Cardiac fibroblast (primary cell): Measurements from ENCODE around the gene CARD6.
"Not testable (repeated sequence)": the region's sequence is repeated elsewhere in the genome, so short reads cannot be mapped to it uniquely, and the experiment has no call there.

ENCODE experiments used
- DNase-seq, 2 donors: peaks; one replicate each; pipeline versions ENCODE4 v3.0.0 to v3.0.0-alpha.2; 2010; ENCODE audit warnings: low read depth in 2 of 2
- H3K4me3 ChIP-seq, 2 donors: replicated peaks in 1 of 2; 1 replicate in 1 of 2; 2 replicates in 1 of 2; pipeline ENCODE4 v1.5.1; 2011; ENCODE audit warnings: low read depth in 2 of 2, low read length in 2 of 2, mild to moderate bottlenecking in 2 of 2, moderate library complexity in 1 of 2
- TF ChIP-seq, protein P1 (sequence below): IDR thresholded peaks from one replicate; pipeline ENCODE4 v1.5.1; 2011; ENCODE audit warnings: low read depth, mild to moderate bottlenecking, low read length, inconsistent platforms

CARD6 gene

DNA sequence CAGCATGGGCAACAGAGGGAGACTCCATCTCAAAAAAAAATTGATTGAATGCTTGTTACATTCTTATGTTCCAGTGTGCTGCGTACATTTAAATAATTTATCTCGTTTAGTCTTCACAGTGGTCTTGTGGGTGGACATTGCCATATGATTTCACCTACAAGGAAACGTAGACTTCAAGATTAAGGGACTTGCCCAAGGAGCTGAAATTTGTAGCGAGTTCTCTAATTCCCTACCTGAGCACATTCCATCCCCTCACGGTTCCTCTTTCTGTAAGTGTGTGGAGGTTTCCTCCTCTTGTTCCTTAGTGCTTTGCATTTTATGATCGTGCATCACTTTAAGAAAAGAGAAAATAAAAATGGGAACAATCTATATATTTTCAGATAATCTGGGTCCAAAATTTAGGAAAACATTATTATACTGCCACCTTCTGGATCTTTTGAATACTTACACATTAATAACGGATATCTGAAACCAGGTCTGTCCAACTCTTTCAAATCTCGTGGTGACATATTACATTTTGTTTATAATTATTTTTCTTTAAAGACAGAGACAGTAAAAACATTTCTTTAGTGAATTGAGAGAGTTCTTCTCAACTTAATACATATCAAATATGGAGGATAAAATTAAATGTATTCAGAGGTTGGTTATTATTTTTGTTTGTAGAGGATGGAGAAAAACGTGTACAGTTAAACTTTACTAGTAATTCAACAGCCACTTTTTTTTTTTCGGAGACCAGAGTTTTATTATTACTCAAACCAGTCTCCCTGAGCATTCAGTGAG lies 38.2 kb downstream of the CARD6 start:
- no peak overlapping the region for H3K4me3 ChIP-seq
- peak; percentile 48 to 60 for DNase-seq

GRCh38 chr5:40882291-40882690 lies 41.1 kb downstream of the CARD6 start:
- DNase-seq = no peak
- TF ChIP-seq, protein P1, sequence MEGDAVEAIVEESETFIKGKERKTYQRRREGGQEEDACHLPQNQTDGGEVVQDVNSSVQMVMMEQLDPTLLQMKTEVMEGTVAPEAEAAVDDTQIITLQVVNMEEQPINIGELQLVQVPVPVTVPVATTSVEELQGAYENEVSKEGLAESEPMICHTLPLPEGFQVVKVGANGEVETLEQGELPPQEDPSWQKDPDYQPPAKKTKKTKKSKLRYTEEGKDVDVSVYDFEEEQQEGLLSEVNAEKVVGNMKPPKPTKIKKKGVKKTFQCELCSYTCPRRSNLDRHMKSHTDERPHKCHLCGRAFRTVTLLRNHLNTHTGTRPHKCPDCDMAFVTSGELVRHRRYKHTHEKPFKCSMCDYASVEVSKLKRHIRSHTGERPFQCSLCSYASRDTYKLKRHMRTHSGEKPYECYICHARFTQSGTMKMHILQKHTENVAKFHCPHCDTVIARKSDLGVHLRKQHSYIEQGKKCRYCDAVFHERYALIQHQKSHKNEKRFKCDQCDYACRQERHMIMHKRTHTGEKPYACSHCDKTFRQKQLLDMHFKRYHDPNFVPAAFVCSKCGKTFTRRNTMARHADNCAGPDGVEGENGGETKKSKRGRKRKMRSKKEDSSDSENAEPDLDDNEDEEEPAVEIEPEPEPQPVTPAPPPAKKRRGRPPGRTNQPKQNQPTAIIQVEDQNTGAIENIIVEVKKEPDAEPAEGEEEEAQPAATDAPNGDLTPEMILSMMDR = no peak
- H3K4me3 ChIP-seq = no peak overlapping the region

More for the DNA sequence above, 38.2 kb downstream of the CARD6 start:
- TF ChIP-seq, protein P1 = peak; percentile 16

GRCh38 chr5:40883051-40883450 lies 41.9 kb downstream of the CARD6 start:
- not testable (repeated sequence) for H3K4me3 ChIP-seq, DNase-seq

DNA sequence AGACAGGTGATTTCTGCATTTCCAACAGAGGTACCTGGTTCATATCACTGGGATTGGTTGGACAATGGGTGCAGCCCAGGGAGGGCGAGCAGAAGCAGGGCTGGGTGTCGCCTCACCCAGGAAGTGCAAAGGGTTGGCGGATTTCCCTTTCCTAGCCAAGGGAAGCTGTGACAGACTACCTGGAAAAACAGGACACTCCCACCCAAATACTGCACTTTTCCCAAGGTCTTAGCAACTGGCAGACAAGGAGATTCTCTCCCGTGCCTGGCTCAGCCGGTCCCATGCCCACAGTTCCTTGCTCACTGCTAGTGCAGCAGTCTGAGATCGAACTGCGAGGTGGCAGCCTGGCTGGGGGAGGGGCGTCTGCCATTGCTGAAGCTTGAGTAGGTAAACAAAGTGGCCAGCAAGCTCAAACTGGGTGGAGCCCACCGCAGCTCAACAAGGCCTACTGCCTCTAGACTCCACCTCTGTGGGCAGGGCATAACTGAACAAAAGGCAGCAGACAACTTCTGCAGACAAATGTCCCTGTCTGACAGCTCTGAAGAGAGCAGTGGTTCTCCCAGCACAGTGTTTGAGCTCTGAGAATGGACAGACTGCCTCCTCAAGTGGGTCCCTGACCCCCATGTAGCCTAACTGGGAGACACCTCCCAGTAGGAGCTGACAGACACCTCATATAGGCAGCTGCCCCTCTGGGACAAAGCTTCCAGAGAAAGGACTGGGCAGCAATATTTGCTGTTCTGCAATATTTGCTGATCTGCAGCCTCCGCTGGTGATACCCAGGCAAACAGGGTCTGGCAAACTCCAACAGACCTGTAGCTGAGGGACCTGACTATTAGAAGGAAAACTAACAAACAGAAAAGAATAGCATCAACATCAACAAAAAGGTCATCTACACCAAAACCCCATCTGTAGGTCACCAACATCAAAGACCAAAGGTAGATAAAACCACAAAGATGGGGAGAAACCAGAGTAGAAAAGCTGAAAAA lies 54.6 kb downstream of the CARD6 start:
- DNase-seq, H3K4me3 ChIP-seq: not testable (repeated sequence)

GRCh38 chr5:40904205-40904993 lies 63.2 kb downstream of the CARD6 start:
- TF ChIP-seq, protein P1 = peak; percentile 100
- H3K4me3 ChIP-seq = no peak overlapping the region
- DNase-seq = peak; percentile 93 to 94

DNA sequence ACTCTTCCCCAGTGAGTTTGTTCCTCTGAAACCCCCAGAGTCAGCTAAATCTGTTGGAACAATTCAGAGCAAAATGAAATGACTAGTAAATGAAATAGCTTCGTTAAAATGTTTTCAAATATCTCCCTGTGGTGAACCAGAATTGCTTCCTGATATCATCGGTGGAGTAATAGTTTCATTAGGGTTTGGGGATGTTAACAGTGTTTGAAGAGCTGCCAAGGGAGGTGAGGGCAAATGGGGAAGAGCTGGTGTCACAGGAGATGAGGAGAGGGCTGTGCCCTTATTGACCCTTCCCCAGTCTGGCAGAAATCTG lies 63.8 kb downstream of the CARD6 start:
- DNase-seq = no peak
- H3K4me3 ChIP-seq = no peak overlapping the region
- TF ChIP-seq, protein P1 = no peak

DNA sequence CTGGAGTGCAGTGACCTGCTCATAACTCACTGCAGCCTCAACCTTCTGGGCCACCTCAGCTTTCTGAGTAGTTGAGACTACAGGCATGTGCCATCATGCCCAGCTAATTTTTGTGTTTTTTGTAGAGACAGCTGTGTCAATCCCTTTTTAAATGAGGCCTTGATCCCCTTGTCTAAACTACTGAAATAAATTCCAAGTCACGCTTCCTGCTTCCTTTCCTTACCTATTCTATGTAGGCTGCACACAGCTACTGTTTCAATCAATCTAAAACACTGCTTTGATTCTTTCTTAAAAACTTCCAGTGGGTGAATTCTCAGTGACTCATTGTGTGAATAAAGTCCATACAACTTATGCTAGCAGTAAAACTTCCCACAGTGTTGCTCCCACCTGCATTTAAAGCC lies 65.2 kb downstream of the CARD6 start:
- peak in 1 of 2 donors; percentile 45 for DNase-seq
- TF ChIP-seq, protein P1 = no peak
- no peak overlapping the region for H3K4me3 ChIP-seq
